IPS-15b (cell line): ENCODE measurements around the gene LRFN2.

Experiments
- H3K27me3 ChIP-seq: one replicate; pipeline ENCODE4 v1.6.1; 2013; ENCODE audit warnings: low read length; ENCODE audit not compliant: control insufficient read depth, insufficient read depth
- H3K36me3 ChIP-seq: one replicate; pipeline ENCODE4 v1.6.1; 2013; ENCODE audit warnings: low read length; ENCODE audit not compliant: control insufficient read depth, insufficient read depth
- H3K4me1 ChIP-seq: one replicate; pipeline ENCODE4 v1.6.1; 2013; ENCODE audit warnings: mild to moderate bottlenecking, low read length; ENCODE audit not compliant: control insufficient read depth, insufficient read depth
- H3K4me3 ChIP-seq: one replicate; pipeline ENCODE4 v1.5.1; 2013; ENCODE audit warnings: low read depth, low read length
- H3K9ac ChIP-seq: one replicate; pipeline ENCODE4 v1.6.1; 2013; ENCODE audit warnings: low read depth, mild to moderate bottlenecking, low read length
- H3K9me3 ChIP-seq: one replicate; pipeline ENCODE4 v1.6.1; 2013; ENCODE audit warnings: mild to moderate bottlenecking, low read length; ENCODE audit not compliant: control insufficient read depth, insufficient read depth

The LRFN2 gene

GRCh38 chr6:40611912-40612311 is 24.7 kb upstream of the LRFN2 start:
- no peaks in the 10 kb centered on the region for H3K9me3 ChIP-seq
- H3K36me3 ChIP-seq: no peaks in the 10 kb centered on the region
- H3K9ac ChIP-seq: no peak overlapping the region
- no peaks in the 10 kb centered on the region for H3K27me3 ChIP-seq
- H3K4me3 ChIP-seq: no peak overlapping the region
- H3K4me1 ChIP-seq: no peaks in the 10 kb centered on the region

- no peaks in the 10 kb centered on the region for H3K36me3 ChIP-seq
- no peak overlapping the region for H3K4me3 ChIP-seq
- H3K27me3 ChIP-seq: no peaks in the 10 kb centered on the region
- no peak overlapping the region for H3K9ac ChIP-seq
- H3K9me3 ChIP-seq: no peaks in the 10 kb centered on the region
- no peaks in the 10 kb centered on the region for H3K4me1 ChIP-seq
Observed at GRCh38 chr6:40611434-40611833, 24.3 kb upstream of the LRFN2 start.

- no peaks in the 10 kb centered on the region for H3K9me3 ChIP-seq
- H3K36me3 ChIP-seq: no peaks in the 10 kb centered on the region
- no peaks in the 10 kb centered on the region for H3K27me3 ChIP-seq
- no peaks in the 10 kb centered on the region for H3K4me1 ChIP-seq
- no peak overlapping the region for H3K9ac ChIP-seq
- H3K4me3 ChIP-seq: no peak overlapping the region
Observed at GRCh38 chr6:40610229-40610628, 23.1 kb upstream of the LRFN2 start.

GRCh38 chr6:40606981-40607380 is 19.8 kb upstream of the LRFN2 start:
- H3K9me3 ChIP-seq: no peaks in the 10 kb centered on the region
- H3K9ac ChIP-seq: no peak overlapping the region
- peaks cover 4% of the 10 kb centered on the region for H3K27me3 ChIP-seq
- H3K4me3 ChIP-seq: no peak overlapping the region
- H3K4me1 ChIP-seq: no peaks in the 10 kb centered on the region
- no peaks in the 10 kb centered on the region for H3K36me3 ChIP-seq

GRCh38 chr6:40606526-40606925 is 19.4 kb upstream of the LRFN2 start:
- H3K4me3 ChIP-seq: no peak overlapping the region
- no peaks in the 10 kb centered on the region for H3K4me1 ChIP-seq
- peaks cover 4% of the 10 kb centered on the region for H3K27me3 ChIP-seq
- H3K9ac ChIP-seq: no peak overlapping the region
- no peaks in the 10 kb centered on the region for H3K9me3 ChIP-seq
- H3K36me3 ChIP-seq: no peaks in the 10 kb centered on the region

- no peaks in the 10 kb centered on the region for H3K9me3 ChIP-seq
- no peaks in the 10 kb centered on the region for H3K4me1 ChIP-seq
Observed at GRCh38 chr6:40604082-40604481, 16.9 kb upstream of the LRFN2 start.

GRCh38 chr6:40599555-40599954 is 12.4 kb upstream of the LRFN2 start:
- peaks cover 10% of the 10 kb centered on the region for H3K27me3 ChIP-seq
- no peaks in the 10 kb centered on the region for H3K36me3 ChIP-seq
- no peaks in the 10 kb centered on the region for H3K4me1 ChIP-seq
- H3K9me3 ChIP-seq: no peaks in the 10 kb centered on the region
- no peak overlapping the region for H3K4me3 ChIP-seq
- H3K9ac ChIP-seq: no peak overlapping the region

More at GRCh38 chr6:40604082-40604481, 16.9 kb upstream of the LRFN2 start:
- H3K27me3 ChIP-seq: peaks cover 4% of the 10 kb centered on the region
- H3K9ac ChIP-seq: no peak overlapping the region
- H3K4me3 ChIP-seq: no peak overlapping the region
- no peaks in the 10 kb centered on the region for H3K36me3 ChIP-seq

GRCh38 chr6:40598516-40598915 is 11.4 kb upstream of the LRFN2 start:
- no peaks in the 10 kb centered on the region for H3K9me3 ChIP-seq
- H3K27me3 ChIP-seq: peaks cover 10% of the 10 kb centered on the region
- H3K4me3 ChIP-seq: no peak overlapping the region
- H3K9ac ChIP-seq: no peak overlapping the region
- no peaks in the 10 kb centered on the region for H3K4me1 ChIP-seq
- no peaks in the 10 kb centered on the region for H3K36me3 ChIP-seq

GRCh38 chr6:40597301-40597700 is 10.1 kb upstream of the LRFN2 start:
- Histone ChIP-seq H3K27me3 (peaks cover 10% of the 10 kb centered on the region), H3K9ac (no peak overlapping the region), H3K9me3 (no peaks in the 10 kb centered on the region), H3K36me3 (no peaks in the 10 kb centered on the region), H3K4me1 (no peaks in the 10 kb centered on the region), H3K4me3 (no peak overlapping the region)

GRCh38 chr6:40588480-40588879 is 1.3 kb upstream of the LRFN2 start:
- no peak overlapping the region for H3K9ac ChIP-seq
- no peak overlapping the region for H3K4me3 ChIP-seq
- no peaks in the 10 kb centered on the region for H3K9me3 ChIP-seq
- peaks cover 37% of the 10 kb centered on the region for H3K27me3 ChIP-seq
- no peaks in the 10 kb centered on the region for H3K36me3 ChIP-seq
- H3K4me1 ChIP-seq: peaks cover 11% of the 10 kb centered on the region

- no peak overlapping the region for H3K9ac ChIP-seq
- no peaks in the 10 kb centered on the region for H3K9me3 ChIP-seq
- H3K36me3 ChIP-seq: no peaks in the 10 kb centered on the region
- no peak overlapping the region for H3K4me3 ChIP-seq
- H3K4me1 ChIP-seq: peaks cover 11% of the 10 kb centered on the region
- H3K27me3 ChIP-seq: peaks cover 39% of the 10 kb centered on the region
Observed at GRCh38 chr6:40588070-40588384, 863 bp upstream of the LRFN2 start.

- Histone ChIP-seq H3K9ac (no peak overlapping the region), H3K9me3 (no peaks in the 10 kb centered on the region), H3K27me3 (peaks cover 39% of the 10 kb centered on the region), H3K4me1 (peaks cover 11% of the 10 kb centered on the region), H3K36me3 (no peaks in the 10 kb centered on the region), H3K4me3 (peak overlapping the region; percentile 81)
Observed at GRCh38 chr6:40586369-40587201, 579 bp downstream of the LRFN2 start.
